Left hindlimb (tissue), 1 donor: ENCODE results near the gene ARNT2.

Experiments
- DNase-seq: peaks from one replicate; pipeline ENCODE4 v3.0.0-alpha.2; 2018

ARNT2 gene

GRCh38 chr15:80467311-80467714 lies 63.1 kb downstream of the ARNT2 start:
- DNase-seq = no peak

GRCh38 chr15:80468796-80469195 lies 64.6 kb downstream of the ARNT2 start:
- no peak for DNase-seq

- DNase-seq = no peak
Measured at GRCh38 chr15:80471881-80472280, 67.7 kb downstream of the ARNT2 start.

GRCh38 chr15:80473286-80474223 lies 69.4 kb downstream of the ARNT2 start:
- DNase-seq = no peak

GRCh38 chr15:80474224-80475215 lies 70.3 kb downstream of the ARNT2 start:
- no peak for DNase-seq

GRCh38 chr15:80475572-80475971 lies 71.4 kb downstream of the ARNT2 start:
- DNase-seq = no peak

GRCh38 chr15:80476036-80476435 lies 71.9 kb downstream of the ARNT2 start:
- no peak for DNase-seq

- DNase-seq = no peak
Measured at GRCh38 chr15:80478075-80478474, 73.9 kb downstream of the ARNT2 start.

- DNase-seq = no peak
Measured at GRCh38 chr15:80479191-80479590, 75.0 kb downstream of the ARNT2 start.

GRCh38 chr15:80480171-80480811 lies 76.1 kb downstream of the ARNT2 start:
- no peak for DNase-seq

GRCh38 chr15:80480909-80481308 lies 76.7 kb downstream of the ARNT2 start:
- peak; percentile 51 for DNase-seq

GRCh38 chr15:80482696-80483095 lies 78.5 kb downstream of the ARNT2 start:
- DNase-seq = no peak

GRCh38 chr15:80483725-80484161 lies 79.6 kb downstream of the ARNT2 start:
- DNase-seq = no peak

- DNase-seq = no peak
Measured at GRCh38 chr15:80484333-80484864, 80.2 kb downstream of the ARNT2 start.

- DNase-seq = no peak
Measured at GRCh38 chr15:80485370-80486164, 81.4 kb downstream of the ARNT2 start.

- peak; percentile 35 for DNase-seq
Measured at GRCh38 chr15:80487839-80488390, 83.7 kb downstream of the ARNT2 start.

GRCh38 chr15:80489030-80489594 lies 84.9 kb downstream of the ARNT2 start:
- DNase-seq = no peak

GRCh38 chr15:80490431-80490990 lies 86.3 kb downstream of the ARNT2 start:
- DNase-seq = no peak

- DNase-seq = no peak
Measured at GRCh38 chr15:80491163-80491847, 87.1 kb downstream of the ARNT2 start.

- no peak for DNase-seq
Measured at GRCh38 chr15:80492409-80492808, 88.2 kb downstream of the ARNT2 start.
